Measurements from ENCODE around the gene GXYLT2.

GXYLT2 gene

DNA sequence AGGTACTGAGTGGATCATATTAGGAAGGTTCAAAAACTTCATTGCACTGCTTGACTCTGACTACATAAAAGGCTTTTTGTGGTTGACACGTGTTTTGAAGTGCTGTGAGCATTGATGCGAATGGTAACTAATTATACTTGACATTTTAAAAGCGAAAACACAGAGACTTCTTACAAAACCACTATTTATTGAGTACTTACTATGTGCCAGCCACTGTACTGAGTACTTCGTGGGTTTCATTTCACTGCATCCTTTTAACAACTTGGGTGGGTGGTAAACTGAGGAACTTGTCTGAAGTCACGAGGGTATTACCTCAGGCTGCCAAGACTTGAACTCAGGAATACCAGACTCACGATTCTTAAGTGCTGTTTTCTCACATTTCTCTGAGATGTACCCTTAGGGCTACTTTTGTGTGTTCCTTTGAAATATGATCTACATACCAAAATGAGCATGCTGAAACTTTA, 63.4 kb downstream of the GXYLT2 start:
- ChIA-PET POLR2A (ENCODE audit: low non-redundant PET) (no interaction called here), CTCF (no interaction called here)
- TF ChIP-seq, protein P1, sequence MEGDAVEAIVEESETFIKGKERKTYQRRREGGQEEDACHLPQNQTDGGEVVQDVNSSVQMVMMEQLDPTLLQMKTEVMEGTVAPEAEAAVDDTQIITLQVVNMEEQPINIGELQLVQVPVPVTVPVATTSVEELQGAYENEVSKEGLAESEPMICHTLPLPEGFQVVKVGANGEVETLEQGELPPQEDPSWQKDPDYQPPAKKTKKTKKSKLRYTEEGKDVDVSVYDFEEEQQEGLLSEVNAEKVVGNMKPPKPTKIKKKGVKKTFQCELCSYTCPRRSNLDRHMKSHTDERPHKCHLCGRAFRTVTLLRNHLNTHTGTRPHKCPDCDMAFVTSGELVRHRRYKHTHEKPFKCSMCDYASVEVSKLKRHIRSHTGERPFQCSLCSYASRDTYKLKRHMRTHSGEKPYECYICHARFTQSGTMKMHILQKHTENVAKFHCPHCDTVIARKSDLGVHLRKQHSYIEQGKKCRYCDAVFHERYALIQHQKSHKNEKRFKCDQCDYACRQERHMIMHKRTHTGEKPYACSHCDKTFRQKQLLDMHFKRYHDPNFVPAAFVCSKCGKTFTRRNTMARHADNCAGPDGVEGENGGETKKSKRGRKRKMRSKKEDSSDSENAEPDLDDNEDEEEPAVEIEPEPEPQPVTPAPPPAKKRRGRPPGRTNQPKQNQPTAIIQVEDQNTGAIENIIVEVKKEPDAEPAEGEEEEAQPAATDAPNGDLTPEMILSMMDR (conservative IDR thresholded peaks at IDR 0.05; ENCODE audit: low read depth) = no peak
- H3K27ac ChIP-seq = no peak overlapping the region
- DNase-seq (ENCODE audit: low spot score) = no peak

DNA sequence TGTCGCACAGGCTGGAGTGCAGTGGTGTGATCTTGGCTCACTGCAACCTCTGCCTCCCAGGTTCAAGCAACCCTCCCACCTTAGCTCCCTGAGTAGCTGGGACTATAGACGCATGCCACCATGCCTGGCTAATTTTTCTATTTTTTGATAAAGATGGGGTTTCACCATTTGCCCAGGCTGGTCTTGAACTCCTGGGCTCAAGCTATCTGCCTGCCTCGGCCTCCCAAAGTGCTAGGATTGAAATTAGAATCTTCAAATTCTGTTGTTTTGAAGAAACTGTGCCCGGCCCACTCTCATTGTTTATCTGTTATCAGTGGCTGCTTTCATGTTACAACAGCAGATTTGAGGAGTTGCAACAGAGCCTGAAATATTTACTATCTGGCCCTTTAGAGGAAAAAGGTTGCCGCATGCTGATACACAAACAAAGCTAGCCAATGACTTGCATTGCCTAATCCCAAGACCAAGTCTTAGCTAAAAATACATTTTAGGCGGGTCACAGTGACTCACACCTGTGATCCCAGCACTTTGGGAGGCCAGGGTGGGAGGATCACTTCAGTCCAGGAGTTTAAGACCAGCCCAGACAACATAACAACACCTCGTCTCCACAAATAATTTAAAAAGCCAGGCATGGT, 65.6 kb downstream of the GXYLT2 start:
- POLR2A ChIA-PET (ENCODE audit: low non-redundant PET) = no interaction called here
- TF ChIP-seq, protein P1 (conservative IDR thresholded peaks at IDR 0.05; ENCODE audit: low read depth) = no peak
- CTCF ChIA-PET = no interaction called here
- no peak overlapping the region for H3K27ac ChIP-seq
- no peak for DNase-seq (ENCODE audit: low spot score)

DNA sequence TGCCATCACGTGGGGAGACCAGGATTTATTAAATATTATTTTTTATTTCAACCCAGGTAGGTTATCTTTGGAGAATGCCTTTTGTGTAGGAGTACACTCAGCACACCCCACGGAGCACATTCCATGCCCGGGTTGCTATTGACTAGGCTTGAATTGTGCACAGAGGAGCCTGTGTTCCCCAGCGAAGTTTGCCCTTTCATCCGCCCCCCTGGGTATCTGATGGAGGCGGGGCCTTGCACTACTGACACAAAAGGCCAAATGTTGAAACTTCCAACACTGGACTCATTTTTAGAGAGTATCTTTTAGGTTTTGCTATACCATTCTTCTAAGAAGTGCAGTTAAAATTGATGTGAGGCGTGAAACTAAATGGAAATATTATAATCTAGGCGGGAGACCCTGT, 69.5 kb downstream of the GXYLT2 start:
- CTCF ChIA-PET = no interaction called here
- POLR2A ChIA-PET (ENCODE audit: low non-redundant PET) = no interaction called here
- TF ChIP-seq, protein P1 (conservative IDR thresholded peaks at IDR 0.05; ENCODE audit: low read depth) = no peak
- DNase-seq (ENCODE audit: low spot score) = no peak
- no peak overlapping the region for H3K27ac ChIP-seq

DNA sequence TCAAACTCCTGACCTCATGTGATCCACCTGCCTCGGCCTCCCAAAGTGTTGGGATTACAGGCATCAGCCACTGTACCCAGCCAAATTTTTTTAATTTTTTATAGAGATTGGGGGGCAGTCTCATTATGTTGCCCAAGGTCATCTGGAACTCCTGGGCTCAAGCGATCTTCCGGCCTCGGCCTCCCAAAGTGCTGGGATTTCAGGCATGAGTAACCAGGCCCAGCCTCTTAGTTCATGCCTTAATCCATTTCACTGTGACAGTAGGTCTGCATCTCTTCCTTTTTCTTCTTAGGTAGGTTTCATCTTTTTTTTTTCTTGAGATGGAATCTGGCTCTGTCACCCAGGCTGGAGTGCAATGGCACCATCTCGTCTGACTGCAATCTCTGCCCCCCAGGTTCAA, 71.5 kb downstream of the GXYLT2 start:
- no peak for DNase-seq (ENCODE audit: low spot score)
- ChIA-PET CTCF (no interaction called here), POLR2A (ENCODE audit: low non-redundant PET) (no interaction called here)
- TF ChIP-seq, protein P1 (conservative IDR thresholded peaks at IDR 0.05; ENCODE audit: low read depth) = no peak
- H3K27ac ChIP-seq = no peak overlapping the region

DNA sequence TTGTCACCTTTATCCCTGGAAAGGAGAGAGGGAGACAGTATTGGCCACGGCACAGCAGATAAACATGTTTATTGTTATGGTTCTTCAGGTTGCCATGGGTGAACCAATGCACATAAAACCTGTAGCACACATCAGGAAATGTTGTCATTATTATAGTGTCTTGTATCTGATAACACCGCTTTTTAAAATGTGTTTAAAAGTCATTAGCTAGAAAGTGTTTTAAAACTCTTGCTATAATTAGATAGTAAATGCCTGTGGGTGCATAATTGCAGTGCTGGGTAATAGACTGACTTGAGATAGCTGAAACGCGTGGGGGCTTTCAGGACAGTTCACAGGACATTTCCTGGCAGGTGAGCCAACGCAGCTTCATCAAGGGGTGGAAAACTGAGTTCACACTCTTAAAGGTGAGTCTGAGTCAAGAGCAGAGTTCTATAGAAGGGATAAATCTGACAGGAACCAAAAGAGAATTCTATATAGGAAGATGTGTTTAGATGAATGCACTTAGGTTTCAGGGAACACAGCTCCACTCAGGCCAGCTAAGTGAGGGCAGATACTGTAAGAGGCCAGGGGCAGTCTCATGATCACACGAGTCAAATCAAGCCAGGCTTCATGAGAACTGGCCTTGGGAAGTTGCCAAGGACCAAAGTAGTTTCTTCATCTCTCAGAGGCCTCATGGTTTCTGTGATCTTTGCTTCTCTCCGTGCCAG, 73.1 kb downstream of the GXYLT2 start:
- TF ChIP-seq, protein P1 (conservative IDR thresholded peaks at IDR 0.05; ENCODE audit: low read depth) = no peak
- POLR2A ChIA-PET (ENCODE audit: low non-redundant PET) = no interaction called here
- CTCF ChIA-PET = no interaction called here
- no peak for DNase-seq (ENCODE audit: low spot score)
- H3K27ac ChIP-seq = no peak overlapping the region

DNA sequence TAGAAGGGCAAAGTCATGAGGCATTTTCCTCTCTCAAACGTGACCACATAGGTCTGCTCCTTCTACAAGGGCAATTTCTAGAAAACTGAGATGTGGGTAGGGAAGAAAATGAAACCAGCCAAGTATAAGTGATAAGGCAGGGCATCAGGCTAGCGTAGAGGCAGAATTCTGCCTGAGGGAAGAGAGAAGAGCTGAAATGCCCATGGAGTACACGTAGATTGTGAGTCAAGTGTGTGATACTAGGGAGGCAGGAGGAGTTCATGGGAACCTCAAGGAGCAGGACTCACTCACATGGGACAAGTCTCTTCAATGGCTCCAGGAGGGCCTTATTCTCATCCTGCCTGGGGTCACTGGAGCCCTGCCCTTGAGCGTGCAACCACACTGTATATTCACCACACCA, 73.9 kb downstream of the GXYLT2 start:
- TF ChIP-seq, protein P1 (conservative IDR thresholded peaks at IDR 0.05; ENCODE audit: low read depth) = no peak
- CTCF ChIA-PET = no interaction called here
- no peak overlapping the region for H3K27ac ChIP-seq
- DNase-seq (ENCODE audit: low spot score) = no peak
- POLR2A ChIA-PET (ENCODE audit: low non-redundant PET) = no interaction called here

All from RWPE1 (cell line).